ENCODE results near the gene PPM1E. TPM values are rescaled to one million over a fixed set of nuclear protein-coding genes. Genes with fewer than 3 reads are reported as not detected.

PPM1E gene
- total and polyA plus RNA-seq, 2 donors (not counting 1 experiment from before 2014, with no cell fraction given), result not detected

DNA sequence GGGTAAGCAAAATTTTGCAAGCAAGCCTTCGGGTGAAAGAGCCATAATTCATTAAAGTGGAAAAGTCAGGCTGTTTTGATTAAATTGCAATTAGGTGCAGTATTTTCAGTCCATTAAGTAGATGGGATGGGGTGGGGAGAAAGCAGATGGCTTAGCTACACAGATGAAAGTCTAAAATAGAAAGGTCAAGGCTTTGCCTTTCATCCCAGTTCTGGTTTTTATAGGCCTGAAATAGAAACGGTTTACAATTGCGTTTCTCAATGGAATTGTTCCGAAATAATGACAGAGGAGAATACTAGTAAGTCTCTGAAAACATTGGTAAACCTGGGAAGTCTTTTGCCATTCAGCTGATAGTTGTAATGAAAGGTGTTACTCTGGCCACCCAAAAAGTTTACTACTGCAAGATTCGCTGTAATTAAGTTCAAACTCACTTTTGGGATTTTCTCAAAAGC, 1.5 kb downstream of the PPM1E start:
- 45% methylated on average over 3 of the region's 5 CpGs for WGBS (ENCODE audit: insufficient coverage)
- H3K27ac ChIP-seq (ENCODE audit: low read length in 2 of 2), result no peak overlapping the region
- no peak overlapping the region for H3K27ac Mint-ChIP-seq
- no peaks in the 10 kb centered on the region for H3K9me3 Mint-ChIP-seq (ENCODE audit: insufficient read depth)
- H3K9ac ChIP-seq (ENCODE audit: low read length), result peak overlapping the region; percentile 73
- CTCF ChIA-PET, result interaction anchor here (1.5 kb wide), 1 partner anchor 248 kb away, joined by 3 read pairs; no protein-coding TSS in a partner anchor
- intact Hi-C loops (cut with micrococcal nuclease), result no loop called here
- ATAC-seq (ENCODE audit: low read depth), result no peak
- peak overlapping the region; percentile 97 for H3K4me3 Mint-ChIP-seq
- no peaks in the 10 kb centered on the region for H3K79me2 ChIP-seq (ENCODE audit: control insufficient read depth, insufficient read depth, low read length)
- H3K27me3 Mint-ChIP-seq, result peaks cover 53% of the 10 kb centered on the region
- H3K4me2 ChIP-seq (replicated peaks; ENCODE audit: low read depth, low read length, poor library complexity, severe bottlenecking), result peak overlapping the region; percentile 93
- H3K4me1 ChIP-seq (ENCODE audit: control insufficient read depth in 2 of 2, insufficient read depth in 2 of 2, low read length in 2 of 2), result peaks cover 15 to 22% of the 10 kb centered on the region in 2 donors
- H3K27me3 ChIP-seq (replicated peaks in 1 of 4; ENCODE audit: control extremely low read depth in 1 of 4, control insufficient read depth in 3 of 4, insufficient read depth in 4 of 4, low read length in 3 of 4), result peaks cover 0 to 40% (median 37%) of the 10 kb centered on the region in 4 experiments
- no peak overlapping the region for H2AFZ ChIP-seq (ENCODE audit: insufficient read depth, low read depth, low read length, poor library complexity, severe bottlenecking)
- peak overlapping the region in 1 of 5 experiments; percentile 68 for H3K4me3 ChIP-seq (ENCODE audit: control extremely low read depth in 1 of 5, extremely low read depth in 1 of 5, insufficient read depth in 1 of 5, low read depth in 2 of 5, low read length in 4 of 5)
- no peaks in the 10 kb centered on the region for H3K36me3 ChIP-seq (replicated peaks in 1 of 2; ENCODE audit: control extremely low read depth in 1 of 2, control insufficient read depth in 1 of 2, extremely low read depth in 1 of 2, insufficient read depth in 2 of 2, low read length in 1 of 2)
- H4K20me1 ChIP-seq (ENCODE audit: control insufficient read depth, insufficient read depth, low read length, poor library complexity, severe bottlenecking), result no peaks in the 10 kb centered on the region
- H3K4me1 Mint-ChIP-seq, result peaks cover 14% of the 10 kb centered on the region
- TF ChIP-seq, protein P1, sequence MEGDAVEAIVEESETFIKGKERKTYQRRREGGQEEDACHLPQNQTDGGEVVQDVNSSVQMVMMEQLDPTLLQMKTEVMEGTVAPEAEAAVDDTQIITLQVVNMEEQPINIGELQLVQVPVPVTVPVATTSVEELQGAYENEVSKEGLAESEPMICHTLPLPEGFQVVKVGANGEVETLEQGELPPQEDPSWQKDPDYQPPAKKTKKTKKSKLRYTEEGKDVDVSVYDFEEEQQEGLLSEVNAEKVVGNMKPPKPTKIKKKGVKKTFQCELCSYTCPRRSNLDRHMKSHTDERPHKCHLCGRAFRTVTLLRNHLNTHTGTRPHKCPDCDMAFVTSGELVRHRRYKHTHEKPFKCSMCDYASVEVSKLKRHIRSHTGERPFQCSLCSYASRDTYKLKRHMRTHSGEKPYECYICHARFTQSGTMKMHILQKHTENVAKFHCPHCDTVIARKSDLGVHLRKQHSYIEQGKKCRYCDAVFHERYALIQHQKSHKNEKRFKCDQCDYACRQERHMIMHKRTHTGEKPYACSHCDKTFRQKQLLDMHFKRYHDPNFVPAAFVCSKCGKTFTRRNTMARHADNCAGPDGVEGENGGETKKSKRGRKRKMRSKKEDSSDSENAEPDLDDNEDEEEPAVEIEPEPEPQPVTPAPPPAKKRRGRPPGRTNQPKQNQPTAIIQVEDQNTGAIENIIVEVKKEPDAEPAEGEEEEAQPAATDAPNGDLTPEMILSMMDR (IDR thresholded peaks at IDR 0.05), result no peak
- no peak for TF ChIP-seq EZH2 (IDR thresholded peaks at IDR 0.05; ENCODE audit: borderline replicate concordance, insufficient read depth, low read depth, low read length, poor library complexity, severe bottlenecking)
- DNase-seq, result no peak
- POLR2A ChIA-PET, result interaction anchor here (0.5 kb wide), 1 partner anchor 784 kb away, joined by 3 read pairs; no protein-coding TSS in a partner anchor
- H3K9me3 ChIP-seq (ENCODE audit: control extremely low read depth in 1 of 3, control insufficient read depth in 2 of 3, insufficient read depth in 1 of 3, low read length in 2 of 3), result peaks cover 0 to 8% (median 0%) of the 10 kb centered on the region in 3 donors

DNA sequence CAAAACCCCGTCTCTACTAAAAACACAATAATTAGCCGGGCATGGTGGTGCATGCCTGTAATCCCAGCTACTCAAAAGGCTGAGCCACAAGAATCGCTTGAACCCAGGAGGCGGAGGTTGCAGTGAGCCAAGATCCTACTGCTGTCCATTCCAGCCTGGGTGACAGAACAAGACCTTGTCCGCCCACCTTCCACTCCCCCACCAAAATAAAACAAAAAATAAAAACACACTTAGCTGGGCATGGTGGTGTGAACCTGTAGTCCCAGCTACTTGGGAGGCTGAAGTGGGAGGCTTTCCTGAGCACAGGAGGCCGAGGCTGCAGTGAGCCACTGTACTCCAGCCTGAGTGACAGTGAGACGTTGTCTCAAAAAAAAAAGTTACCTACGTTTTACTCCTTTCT, 3.2 kb downstream of the PPM1E start:
- peaks cover 0 to 8% (median 0%) of the 10 kb centered on the region in 3 donors for H3K9me3 ChIP-seq (ENCODE audit: control extremely low read depth in 1 of 3, control insufficient read depth in 2 of 3, insufficient read depth in 1 of 3, low read length in 2 of 3)
- no peak for DNase-seq
- intact Hi-C loops (cut with micrococcal nuclease), result no loop called here
- no peak overlapping the region for H3K9ac ChIP-seq (ENCODE audit: low read length)
- peaks cover 15 to 22% of the 10 kb centered on the region in 2 donors for H3K4me1 ChIP-seq (ENCODE audit: control insufficient read depth in 2 of 2, insufficient read depth in 2 of 2, low read length in 2 of 2)
- H4K20me1 ChIP-seq (ENCODE audit: control insufficient read depth, insufficient read depth, low read length, poor library complexity, severe bottlenecking), result no peaks in the 10 kb centered on the region
- H3K79me2 ChIP-seq (ENCODE audit: control insufficient read depth, insufficient read depth, low read length), result no peaks in the 10 kb centered on the region
- ChIA-PET POLR2A (no interaction called here), CTCF (interaction anchor here (1.0 kb wide), 1 partner anchor 181 kb away, joined by 3 read pairs; no protein-coding TSS in a partner anchor)
- no peak overlapping the region for H3K27ac ChIP-seq (ENCODE audit: low read length in 2 of 2)
- 85% methylated on average over 4 of the region's 8 CpGs for WGBS (ENCODE audit: insufficient coverage)
- no peaks in the 10 kb centered on the region for H3K36me3 ChIP-seq (replicated peaks in 1 of 2; ENCODE audit: control extremely low read depth in 1 of 2, control insufficient read depth in 1 of 2, extremely low read depth in 1 of 2, insufficient read depth in 2 of 2, low read length in 1 of 2)
- no peak overlapping the region for H3K4me3 ChIP-seq (ENCODE audit: control extremely low read depth in 1 of 5, extremely low read depth in 1 of 5, insufficient read depth in 1 of 5, low read depth in 2 of 5, low read length in 4 of 5)
- TF ChIP-seq, protein P1 (IDR thresholded peaks at IDR 0.05), result no peak
- no peak for TF ChIP-seq EZH2 (IDR thresholded peaks at IDR 0.05; ENCODE audit: borderline replicate concordance, insufficient read depth, low read depth, low read length, poor library complexity, severe bottlenecking)
- no peaks in the 10 kb centered on the region for H3K9me3 Mint-ChIP-seq (ENCODE audit: insufficient read depth)
- no peak for ATAC-seq (ENCODE audit: low read depth)
- H3K4me3 Mint-ChIP-seq, result no peak overlapping the region
- H3K4me2 ChIP-seq (replicated peaks; ENCODE audit: low read depth, low read length, poor library complexity, severe bottlenecking), result no peak overlapping the region
- peaks cover 14% of the 10 kb centered on the region for H3K4me1 Mint-ChIP-seq
- H3K27ac Mint-ChIP-seq, result no peak overlapping the region
- H3K27me3 ChIP-seq (replicated peaks in 1 of 4; ENCODE audit: control extremely low read depth in 1 of 4, control insufficient read depth in 3 of 4, insufficient read depth in 4 of 4, low read length in 3 of 4), result peaks cover 0 to 40% (median 37%) of the 10 kb centered on the region in 4 experiments
- no peak overlapping the region for H2AFZ ChIP-seq (ENCODE audit: insufficient read depth, low read depth, low read length, poor library complexity, severe bottlenecking)
- H3K27me3 Mint-ChIP-seq, result peaks cover 49% of the 10 kb centered on the region

All from B cell (primary cell).